Hematopoietic multipotent progenitor cell treated with erythropoietin and hydrocortisone succinate and interleukin-3 and kit ligand, for 4 days (in vitro differentiated cells): Measurements from ENCODE around the gene SEMA4A.
"Not testable (repeated sequence)": the region's sequence is repeated elsewhere in the genome, so short reads cannot be mapped to it uniquely, and the experiment has no call there.

Experiments used
- DNase-seq: peaks from one replicate; pipeline ENCODE4 v3.0.0-alpha.2; 2015

SEMA4A gene

DNA sequence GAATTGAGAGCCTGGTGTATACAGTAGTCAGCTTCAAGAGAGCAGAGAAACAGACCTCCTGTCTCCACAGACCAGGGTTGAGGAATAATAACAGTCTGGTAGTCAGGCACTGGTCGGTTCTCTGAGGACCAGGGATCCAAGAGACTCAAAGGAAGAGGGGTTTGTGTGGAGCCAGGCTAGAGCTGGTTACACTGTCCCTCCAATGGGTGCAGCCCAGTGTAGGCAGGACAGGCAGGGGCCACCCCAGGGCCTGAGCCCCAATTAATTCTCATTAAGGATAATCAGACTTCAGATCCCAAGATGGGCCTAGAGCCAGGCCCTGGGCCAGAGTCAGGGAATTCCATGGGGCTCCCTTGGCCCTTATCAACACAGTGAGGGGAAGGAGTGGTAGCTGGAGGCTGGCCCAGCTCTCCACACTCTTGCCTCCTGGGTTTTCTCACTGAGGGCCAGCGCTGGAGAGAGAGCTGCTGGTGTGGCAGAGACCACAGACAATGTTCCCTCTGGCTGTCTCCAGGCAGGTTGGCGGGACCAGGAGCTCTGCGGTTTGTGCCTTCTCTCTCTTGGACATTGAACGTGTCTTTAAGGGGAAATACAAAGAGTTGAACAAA, 9.1 kb downstream of the SEMA4A start:
- DNase-seq, result no peak

DNA sequence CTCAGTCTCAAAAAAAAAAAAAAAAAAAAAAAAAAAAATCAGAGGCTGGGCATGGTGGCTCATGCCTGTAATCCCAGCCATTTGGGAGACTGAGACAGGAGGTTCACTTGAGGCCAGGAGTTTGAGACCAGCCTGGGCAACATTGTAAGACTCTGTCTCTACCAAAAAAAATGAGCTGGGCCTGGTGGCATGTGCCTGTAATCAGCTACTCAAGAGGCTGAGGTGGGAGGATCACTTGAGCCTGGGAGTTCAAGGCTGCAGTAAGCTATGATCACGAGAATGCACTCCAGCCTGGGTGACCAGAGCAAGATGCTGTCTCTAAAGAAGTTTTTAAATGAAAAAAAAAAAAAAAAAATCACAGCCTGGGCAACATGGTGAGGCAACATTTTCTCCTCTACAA, 10.3 kb downstream of the SEMA4A start:
- no peak for DNase-seq

DNA sequence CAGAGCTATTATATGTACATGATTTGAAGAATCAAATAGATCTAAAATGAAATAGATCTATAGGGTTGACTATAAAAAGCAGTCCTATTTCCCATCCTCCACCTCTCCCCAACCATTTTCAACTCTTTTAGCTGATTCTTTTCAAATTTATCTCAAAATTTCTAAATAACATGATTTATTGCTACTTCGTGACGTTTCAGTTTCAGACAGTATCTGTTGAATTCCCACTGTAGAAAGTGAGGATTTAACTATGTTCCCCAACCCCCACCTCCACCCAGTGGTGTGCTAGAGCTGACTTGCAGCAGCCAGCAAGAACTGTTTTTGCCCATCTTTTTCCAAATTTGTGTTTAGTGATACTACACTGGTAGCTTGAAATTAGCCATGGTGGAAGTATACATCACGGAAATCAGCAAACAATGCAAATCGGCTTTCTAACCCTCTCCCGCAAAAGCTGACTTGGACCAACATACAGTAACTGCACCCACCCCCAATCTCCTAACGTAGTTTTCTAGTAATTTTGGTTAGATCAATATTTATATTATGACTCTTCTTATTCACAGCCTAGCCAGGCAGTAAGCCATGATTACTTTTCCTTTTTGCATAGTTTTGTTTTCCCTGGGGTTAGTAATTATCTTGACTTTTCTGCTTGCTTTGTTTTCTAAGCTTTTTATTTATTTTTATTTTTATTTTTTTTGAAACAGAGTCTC, 10.9 kb downstream of the SEMA4A start:
- DNase-seq, result no peak

- DNase-seq, result no peak
Measured at GRCh38 chr1:156165083-156165482, 11.7 kb downstream of the SEMA4A start.

GRCh38 chr1:156167536-156167935, 14.2 kb downstream of the SEMA4A start:
- no peak for DNase-seq

DNA sequence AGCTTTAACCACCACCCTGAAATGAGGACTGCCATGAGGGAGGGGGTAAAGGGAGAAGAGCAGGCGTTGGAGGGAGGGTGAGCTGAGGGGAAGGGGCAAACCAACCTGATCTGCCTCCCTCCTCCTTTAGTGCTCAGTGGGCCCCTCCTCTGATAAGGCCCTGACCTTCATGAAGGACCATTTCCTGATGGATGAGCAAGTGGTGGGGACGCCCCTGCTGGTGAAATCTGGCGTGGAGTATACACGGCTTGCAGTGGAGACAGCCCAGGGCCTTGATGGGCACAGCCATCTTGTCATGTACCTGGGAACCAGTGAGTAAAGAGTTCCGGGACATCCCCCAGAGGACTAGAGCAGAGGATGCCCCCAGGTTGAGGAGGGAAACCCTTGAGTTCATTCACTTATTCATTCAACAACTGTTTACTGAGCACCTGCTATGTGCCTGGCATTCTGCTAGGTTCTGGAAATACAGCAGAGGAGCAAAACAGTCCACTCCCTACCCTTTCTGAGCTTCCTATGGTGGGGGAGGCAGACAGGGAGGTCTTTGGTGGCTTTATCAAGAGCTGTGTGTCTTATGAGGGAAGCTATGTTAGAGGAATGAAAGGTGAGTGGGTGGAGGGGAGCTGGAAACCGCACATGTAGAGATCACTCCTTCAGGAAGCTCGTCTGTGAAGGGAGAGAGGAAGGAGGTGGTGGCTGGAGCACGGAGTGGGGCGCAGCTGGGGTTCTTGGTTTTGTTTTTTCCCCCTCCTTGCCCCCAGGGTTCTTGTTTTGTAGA, 19.5 kb downstream of the SEMA4A start:
- DNase-seq, result no peak

DNA sequence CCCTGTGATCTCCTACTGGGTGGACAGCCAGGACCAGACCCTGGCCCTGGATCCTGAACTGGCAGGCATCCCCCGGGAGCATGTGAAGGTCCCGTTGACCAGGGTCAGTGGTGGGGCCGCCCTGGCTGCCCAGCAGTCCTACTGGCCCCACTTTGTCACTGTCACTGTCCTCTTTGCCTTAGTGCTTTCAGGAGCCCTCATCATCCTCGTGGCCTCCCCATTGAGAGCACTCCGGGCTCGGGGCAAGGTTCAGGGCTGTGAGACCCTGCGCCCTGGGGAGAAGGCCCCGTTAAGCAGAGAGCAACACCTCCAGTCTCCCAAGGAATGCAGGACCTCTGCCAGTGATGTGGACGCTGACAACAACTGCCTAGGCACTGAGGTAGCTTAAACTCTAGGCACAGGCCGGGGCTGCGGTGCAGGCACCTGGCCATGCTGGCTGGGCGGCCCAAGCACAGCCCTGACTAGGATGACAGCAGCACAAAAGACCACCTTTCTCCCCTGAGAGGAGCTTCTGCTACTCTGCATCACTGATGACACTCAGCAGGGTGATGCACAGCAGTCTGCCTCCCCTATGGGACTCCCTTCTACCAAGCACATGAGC, 23.3 kb downstream of the SEMA4A start:
- DNase-seq, result no peak

- DNase-seq, result no peak
Measured at GRCh38 chr1:156177919-156178654, 24.7 kb downstream of the SEMA4A start.

GRCh38 chr1:156180471-156180870, 27.1 kb downstream of the SEMA4A start:
- DNase-seq, result no peak

GRCh38 chr1:156181391-156181924, 28.1 kb downstream of the SEMA4A start:
- not testable (repeated sequence) for DNase-seq

- DNase-seq, result not testable (repeated sequence)
Measured at GRCh38 chr1:156182010-156182779, 28.8 kb downstream of the SEMA4A start.

DNA sequence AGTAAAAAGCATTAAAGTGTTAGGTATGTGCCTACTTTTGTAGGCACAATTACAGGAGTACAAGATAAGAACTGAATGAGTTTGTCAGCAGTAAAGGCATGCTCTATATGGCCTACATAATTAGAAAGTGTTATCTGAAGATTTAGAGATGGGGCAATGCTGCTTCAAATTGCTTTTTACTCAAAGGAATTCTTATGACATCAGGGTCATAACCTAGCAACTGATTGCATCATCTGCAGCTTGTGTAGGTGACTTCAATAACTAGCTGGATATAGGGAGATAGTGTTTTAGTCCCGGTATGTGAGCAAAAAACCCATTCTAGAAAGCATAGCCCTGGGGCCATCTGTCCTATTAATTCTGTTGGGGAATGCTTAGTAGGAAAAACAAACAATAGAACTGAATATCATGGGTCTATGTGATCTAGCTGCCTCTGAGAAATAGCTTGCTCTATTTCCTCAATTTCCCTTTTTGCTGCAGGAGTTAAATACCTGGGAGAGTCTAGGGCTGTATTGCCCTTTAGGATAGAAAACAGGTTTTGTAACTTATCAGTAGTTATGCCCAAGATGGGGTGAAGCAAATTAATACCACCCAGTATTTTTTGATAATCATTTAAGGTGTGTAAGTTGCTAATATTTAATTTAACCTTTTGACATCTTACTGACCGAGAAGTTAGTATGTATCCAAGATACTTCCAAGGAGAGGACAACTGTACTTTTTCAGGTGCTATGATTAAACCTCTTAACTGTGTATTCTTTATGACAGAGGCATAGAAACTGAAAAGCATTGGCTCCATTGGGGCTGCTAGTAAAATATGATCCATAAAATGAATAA, 33.2 kb downstream of the SEMA4A start:
- DNase-seq, result not testable (repeated sequence)

DNA sequence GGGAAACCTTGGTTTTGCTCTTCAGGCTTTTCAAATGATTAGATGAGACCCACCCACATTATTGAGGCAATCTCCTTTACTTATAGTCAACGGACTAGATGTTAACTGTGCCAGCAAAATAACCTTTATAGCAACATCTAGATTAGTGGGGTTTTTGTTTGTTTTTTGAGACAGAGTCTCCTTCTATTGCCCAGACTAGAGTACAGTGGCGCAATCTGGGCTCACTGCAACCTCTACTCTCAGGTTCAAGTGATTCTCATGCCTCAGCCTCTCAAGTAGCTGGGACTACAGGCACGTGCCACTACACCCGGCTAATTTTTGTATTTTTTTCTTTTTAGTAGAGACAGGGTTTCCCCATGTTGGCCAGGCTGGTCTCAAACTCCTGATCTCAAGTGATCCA, 36.9 kb downstream of the SEMA4A start:
- DNase-seq, result not testable (repeated sequence)

DNA sequence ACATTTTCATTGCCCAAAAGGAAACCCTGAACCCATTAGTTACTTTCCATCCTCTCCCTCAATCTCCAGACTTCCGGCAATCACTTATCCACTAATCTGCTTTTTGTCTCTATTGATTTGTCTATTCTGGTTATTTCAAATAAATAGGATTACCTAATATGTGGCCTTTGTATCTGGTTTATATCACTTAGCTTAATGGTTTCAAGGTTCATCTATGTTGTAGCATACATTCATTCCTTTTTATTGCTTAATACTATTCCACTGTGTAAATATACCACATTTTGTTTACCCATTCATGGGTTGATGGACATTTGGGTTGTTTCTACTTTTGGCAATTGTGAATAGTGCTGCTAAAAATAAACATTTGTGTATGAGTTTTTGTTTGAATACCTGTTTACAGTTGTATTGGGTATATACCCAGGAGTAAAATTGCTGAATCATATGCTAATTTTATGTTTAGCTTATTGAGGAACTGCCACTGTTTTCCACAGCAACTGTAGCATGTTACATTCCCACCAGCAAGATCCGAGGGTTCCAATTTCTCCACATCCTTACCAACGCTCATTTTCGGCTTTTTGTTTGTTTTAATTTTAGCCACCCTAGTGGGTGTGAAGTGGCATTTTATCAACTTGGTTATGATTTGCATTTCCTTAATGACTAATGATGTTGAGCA, 38.0 kb downstream of the SEMA4A start:
- no peak for DNase-seq

GRCh38 chr1:156193208-156193487, 39.8 kb downstream of the SEMA4A start:
- peak; percentile 12 for DNase-seq

- peak; percentile 100 for DNase-seq
Measured at GRCh38 chr1:156193488-156194299, 40.3 kb downstream of the SEMA4A start, which contains the start of gene SLC25A44. Gene SLC25A44 (plus strand): TSS chr1:156194104. CDS start chr1:156199848, 5,744 bp downstream.

DNA sequence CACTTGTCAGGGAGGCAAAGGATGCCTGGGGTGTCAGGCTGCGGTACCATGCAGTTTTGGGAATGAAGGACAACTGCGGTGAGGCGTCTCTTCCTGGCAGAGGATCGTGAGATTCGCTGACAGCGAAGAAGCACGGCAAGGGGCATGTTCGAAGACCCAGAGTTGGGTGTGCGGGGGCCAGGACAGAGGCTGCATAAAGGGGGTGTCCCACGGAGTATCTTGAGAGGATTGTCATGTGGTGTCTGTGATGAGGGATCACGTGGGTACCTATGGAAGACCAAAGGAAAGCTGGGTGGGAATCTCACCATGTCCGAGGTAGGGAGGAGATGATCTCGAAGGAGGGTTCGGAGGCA, 40.9 kb downstream of the SEMA4A start:
- no peak for DNase-seq

DNA sequence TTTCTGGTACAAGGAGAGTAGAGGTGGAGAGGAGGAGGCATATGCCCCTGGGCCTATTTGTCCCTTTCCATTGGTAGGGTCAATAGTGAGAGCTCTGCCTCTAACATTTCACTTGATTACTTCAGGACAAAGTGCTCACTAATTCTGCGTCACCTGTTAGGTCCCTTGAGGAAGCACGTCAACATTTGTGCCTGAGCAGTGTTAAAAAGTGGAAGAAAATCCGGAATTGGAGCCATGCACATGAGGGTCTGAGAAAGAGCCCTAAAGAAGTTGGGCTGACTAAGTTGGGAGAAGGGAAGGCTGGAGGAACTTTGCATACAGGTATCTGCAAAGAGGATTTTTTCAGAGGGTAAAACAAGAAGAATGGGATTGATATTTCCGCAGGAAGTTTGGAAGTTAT, 42.5 kb downstream of the SEMA4A start:
- no peak for DNase-seq

- no peak for DNase-seq
Measured at GRCh38 chr1:156196445-156196844, 43.1 kb downstream of the SEMA4A start.
